Stimulated activated CD4-positive, alpha-beta T cell treated with anti-CD3 and anti-CD28 coated beads, Interleukin-15, amount 100 ng/mL, for 48 hours (primary cell): Measurements from ENCODE around the gene ADIPOR2.
"Not testable (repeated sequence)": the region's sequence is repeated elsewhere in the genome, so short reads cannot be mapped to it uniquely, and the experiment has no call there.

Source experiments
- DNase-seq, 2 donors: peaks; one replicate each; pipeline ENCODE4 v3.0.0-alpha.2; 2020; ENCODE audit warnings: low read depth in 2 of 2

The ADIPOR2 gene

DNA sequence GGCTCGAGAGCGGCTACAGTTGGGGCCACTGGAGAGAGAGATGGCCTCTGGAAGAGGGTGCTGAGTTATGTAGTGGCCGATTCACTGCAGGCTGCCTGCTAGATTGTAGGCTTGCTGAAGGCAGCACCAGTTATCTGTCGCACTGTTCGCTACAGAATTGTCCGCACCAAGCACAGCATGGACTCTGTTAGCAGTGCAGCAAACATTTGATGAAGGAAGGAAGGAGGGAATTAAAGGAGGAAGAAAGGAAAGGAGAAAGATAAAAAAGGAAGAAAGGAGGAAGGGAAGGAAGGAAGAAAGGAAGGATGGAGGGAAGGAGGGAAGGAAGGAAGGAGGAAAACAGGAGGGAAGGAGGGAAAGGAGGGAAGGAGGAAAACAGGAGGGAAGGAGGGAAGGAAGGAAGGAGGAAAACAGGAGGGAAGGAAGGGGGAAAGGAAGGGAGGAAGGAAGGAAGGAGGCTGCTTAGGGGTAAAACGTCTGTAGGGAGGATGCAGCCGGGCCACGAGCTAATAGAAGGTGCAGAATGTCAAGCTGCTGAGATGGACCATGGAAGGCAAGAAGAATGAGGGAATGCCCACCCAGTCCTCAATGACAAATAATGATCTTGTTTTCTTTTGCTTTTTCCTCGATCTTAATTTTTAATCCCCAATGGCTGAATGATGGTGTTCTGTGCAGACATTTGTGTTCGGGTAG is 27.3 kb upstream of the ADIPOR2 start:
- no peak for DNase-seq

- no peak for DNase-seq
Observed at GRCh38 chr12:1665366-1665765, 25.5 kb upstream of the ADIPOR2 start.

GRCh38 chr12:1666215-1666614 is 24.7 kb upstream of the ADIPOR2 start:
- DNase-seq = no peak

GRCh38 chr12:1666685-1667162 is 24.1 kb upstream of the ADIPOR2 start:
- no peak for DNase-seq

DNA sequence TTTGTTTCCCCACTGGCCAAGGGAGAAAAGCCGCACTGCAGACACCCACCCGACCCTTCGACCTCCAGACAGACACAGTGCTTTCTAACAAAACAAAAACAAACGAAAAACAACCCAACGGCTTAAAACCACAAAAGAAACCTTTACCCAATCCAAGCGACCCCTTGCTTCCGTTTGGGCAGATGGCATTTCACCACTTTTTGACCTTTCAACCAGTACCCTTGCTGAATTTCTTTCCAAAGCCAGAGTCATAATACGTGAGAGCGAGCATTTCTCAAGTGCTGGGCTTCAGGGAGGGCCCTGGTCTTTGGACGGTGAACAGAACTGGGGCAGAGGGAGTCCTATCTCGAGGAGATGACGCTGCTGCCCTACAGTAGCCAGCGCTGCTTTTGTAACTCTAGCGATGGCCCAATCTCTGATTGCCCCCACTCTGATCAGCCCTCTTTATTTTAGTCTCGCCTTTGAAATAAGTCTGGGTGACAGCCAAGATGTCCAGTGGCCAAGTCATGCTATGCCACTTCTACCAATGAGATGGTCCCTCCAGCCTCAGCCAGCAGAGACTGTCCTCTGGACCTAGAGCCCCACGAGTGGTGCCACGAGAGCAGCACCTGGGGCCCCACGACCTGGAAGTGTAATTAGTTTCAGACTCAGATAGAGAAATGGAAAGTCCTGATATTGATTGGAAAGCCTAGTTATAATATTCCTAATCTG is 21.9 kb upstream of the ADIPOR2 start:
- no peak for DNase-seq

- no peak for DNase-seq
Observed at GRCh38 chr12:1670358-1671268, 20.3 kb upstream of the ADIPOR2 start.

- DNase-seq = no peak
Observed at GRCh38 chr12:1676043-1676442, 14.8 kb upstream of the ADIPOR2 start.

GRCh38 chr12:1680804-1681492 is 9.9 kb upstream of the ADIPOR2 start:
- no peak for DNase-seq

GRCh38 chr12:1681493-1681807 is 9.4 kb upstream of the ADIPOR2 start:
- no peak for DNase-seq

GRCh38 chr12:1688086-1688710 is 2.7 kb upstream of the ADIPOR2 start:
- DNase-seq = no peak

DNA sequence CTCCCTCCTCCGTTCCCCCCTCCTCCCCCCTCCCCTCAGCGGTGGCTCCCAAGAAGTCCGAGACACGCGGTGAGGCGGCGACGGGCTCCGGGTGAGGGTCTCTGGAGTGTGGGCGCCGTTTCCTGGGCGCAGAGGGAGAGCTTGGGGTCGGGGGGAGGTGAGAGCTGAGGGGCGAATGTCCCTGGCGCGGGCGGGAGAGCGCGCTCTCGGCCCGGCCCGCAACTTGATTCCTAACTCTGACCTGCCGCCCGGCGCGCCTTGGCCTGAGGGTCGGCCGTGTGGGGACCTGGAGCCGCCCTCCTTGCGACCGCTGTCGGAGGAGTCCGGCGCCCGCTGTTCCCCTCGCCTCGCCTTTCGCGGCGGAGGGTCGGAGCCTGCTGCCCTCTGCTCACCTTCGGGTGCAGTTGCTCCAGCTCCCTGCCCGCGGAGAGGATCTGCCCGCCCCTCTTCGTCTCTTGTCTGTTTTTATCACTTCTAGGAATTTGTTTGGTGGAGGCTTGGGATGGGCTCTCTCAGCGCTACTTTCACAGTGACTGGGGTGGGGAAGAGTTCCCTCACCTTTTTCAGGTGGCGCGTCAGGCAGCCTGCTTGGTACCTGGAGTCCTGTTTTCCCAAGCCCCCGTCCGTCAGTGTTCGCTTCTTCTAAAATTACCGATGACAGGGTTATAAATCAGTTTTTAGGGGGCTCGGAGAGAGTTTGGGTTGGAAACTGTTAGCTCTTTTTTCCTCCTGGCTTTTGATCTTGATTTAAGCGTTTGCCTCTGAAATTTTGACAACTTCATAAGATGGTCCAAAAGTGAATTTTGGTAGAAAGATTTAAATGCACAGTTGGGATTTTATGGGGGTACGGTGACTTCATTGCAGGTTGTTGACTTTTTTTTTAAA is 495 bp downstream of the ADIPOR2 start:
- DNase-seq = no peak

GRCh38 chr12:1692226-1692625 is 1.4 kb downstream of the ADIPOR2 start:
- no peak for DNase-seq

DNA sequence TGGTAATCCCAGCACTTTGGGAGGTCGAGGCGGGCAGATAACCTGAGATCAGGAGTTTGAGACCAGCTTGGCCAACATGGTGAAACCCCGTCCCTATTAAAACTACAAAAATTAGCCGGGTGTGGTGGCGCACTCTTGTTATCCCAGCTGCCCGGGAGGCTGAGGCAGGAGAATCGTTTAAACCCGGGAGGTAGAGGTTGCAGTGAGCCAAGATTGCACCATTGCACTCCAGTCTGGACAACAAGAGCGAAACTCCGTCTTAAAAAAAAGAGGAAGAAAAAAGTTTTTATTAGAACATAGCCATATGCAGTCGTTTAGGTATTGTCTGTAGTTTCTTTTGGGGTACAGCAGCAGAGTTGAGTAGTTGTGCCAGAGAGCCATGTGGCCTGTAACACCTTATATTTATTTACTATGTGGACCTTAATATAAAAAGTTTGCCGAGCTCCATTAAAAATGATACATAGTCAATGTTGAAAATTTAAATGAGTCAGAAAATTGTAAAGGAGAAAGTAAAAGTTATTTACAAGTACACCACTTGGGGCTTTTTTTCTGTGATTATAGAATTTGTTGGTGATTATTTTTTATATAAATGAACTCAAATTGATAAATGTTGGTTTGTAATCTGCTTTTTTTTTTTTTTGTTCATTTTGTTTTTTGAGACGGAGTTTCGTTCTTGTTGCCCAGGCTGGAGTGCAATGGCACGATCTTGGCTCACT is 2.2 kb downstream of the ADIPOR2 start:
- no peak for DNase-seq

GRCh38 chr12:1695097-1695496 is 4.2 kb downstream of the ADIPOR2 start:
- not testable (repeated sequence) for DNase-seq

DNA sequence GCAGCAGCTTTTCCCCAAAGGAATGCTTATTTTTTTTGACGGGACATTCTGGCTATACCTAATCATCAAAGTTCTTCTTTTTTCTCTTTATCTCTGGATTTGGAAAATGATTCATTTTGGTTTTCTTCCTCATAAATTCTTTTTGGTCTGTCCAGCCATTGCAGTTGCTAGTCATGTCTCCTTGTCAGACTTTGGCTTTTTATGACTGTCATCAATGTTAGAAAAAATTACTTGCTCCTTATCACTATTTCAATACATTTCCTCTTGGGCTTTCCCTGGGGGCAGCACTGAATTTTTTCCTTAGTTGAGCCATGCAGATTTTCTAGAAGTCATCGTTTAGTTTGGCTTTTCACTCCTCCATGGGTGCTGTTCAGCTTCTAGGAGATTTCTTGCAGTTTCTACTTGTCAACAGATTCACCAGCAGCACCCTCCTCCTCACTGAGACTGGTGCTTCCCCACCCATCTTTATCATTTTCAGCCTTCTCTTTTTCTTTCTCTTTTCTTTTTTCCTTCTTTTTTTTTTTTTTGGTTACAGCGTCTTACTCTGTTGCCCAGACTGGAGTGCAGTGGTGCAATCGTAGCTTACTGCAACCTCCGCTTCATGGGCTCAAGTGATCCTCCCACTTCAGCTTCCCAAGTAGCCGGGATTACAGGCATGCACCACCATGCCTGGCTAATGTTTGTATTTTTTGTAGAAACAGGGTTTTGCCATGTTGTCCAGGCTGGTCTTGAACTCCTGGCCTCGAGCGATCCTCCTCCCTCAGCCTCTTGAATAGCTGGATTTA is 5.2 kb downstream of the ADIPOR2 start:
- DNase-seq = no peak

DNA sequence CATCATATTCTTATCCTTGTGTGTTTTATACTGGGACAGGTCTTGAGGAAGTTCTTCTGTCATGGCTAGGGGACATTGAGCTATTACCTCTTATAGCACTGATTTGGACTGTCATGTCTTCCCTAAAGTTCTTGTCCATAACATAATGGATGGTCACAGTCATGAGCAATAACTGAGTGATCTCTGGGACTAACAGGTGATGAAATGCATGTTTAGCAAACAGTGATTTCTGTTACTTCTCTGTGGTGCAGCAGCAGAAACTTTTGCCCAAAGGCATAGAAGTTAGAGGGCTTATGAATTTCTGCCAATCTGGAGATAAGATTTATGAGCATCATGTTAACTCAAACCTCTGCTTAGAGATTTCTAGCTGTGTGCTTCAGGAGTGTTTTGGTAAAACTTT is 5.9 kb downstream of the ADIPOR2 start:
- DNase-seq = no peak

- no peak for DNase-seq
Observed at GRCh38 chr12:1697271-1697670, 6.4 kb downstream of the ADIPOR2 start.

DNA sequence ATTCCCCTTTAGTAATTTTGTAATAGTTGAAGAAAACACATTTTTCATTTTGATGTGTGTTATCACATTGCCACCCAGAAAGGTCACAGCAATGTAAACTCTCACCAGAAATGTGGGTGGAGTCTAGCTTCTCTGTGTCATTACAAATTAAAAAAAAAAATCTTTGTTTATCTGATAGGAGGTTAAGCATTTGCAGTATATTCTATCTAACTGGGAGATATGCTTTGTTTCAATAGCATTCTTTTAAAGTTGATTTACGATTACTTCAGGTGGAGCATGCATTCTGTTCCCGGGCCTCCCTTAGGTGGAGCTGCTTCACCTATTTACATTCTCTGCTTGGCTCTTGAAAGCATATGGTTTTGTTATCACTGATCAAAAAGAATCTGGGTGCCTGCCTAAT is 7.8 kb downstream of the ADIPOR2 start:
- DNase-seq = no peak

- DNase-seq = no peak
Observed at GRCh38 chr12:1702713-1703112, 11.8 kb downstream of the ADIPOR2 start.
